SK-N-SH (cell line): ENCODE results near the gene FRRS1. TPM values are rescaled to one million over a fixed set of nuclear protein-coding genes. Genes with fewer than 3 reads are reported as not detected.

Experiments used
- CTCF ChIA-PET: fragments of 300-600, 350-600 bp; formaldehyde crosslinking; extraction: SDS; loops from one replicate; lab custom pipeline; 2021; lab: Yijun Ruan, JAX
- POLR2A ChIA-PET: fragments of 350-600 bp; sonication (Branson Sonifier 250); formaldehyde crosslinking; extraction: SDS; loops from one replicate; lab custom pipeline; 2020; ENCODE audit warnings: antibody characterized with exemption, inconsistent platforms; lab: Yijun Ruan, JAX
- DNase-seq: peaks from one replicate; pipeline ENCODE4 v3.0.0; 2012
- H2AFZ ChIP-seq: fragments of 200-600 bp; sonication (generic); 2 replicates; pipeline ENCODE4 v1.8.1; 2016; ENCODE audit warnings: antibody characterized with exemption, mild to moderate bottlenecking, low read depth
- H3F3A ChIP-seq: fragments of 200-600 bp; sonication (generic); replicated peaks from 2 replicates; pipeline ENCODE3; 2016; ENCODE audit warnings: antibody characterized with exemption, mild to moderate bottlenecking; ENCODE audit not compliant: insufficient read depth
- H3K27ac ChIP-seq, 2 experiments: fragments of 200-500 bp in 1 of 2; fragments of 200-600 bp in 1 of 2; sonication (Bioruptor generic) in 1 of 2; sonication (generic), shearing (Covaris generic) in 1 of 2; 2 replicates each; pipeline versions ENCODE4 v1.5.1 to v1.6.1; 2014 to 2016; ENCODE audit warnings: low read depth in 2 of 2, inconsistent platforms in 1 of 2, low read length in 1 of 2, mild to moderate bottlenecking in 1 of 2, mixed read lengths in 1 of 2
- H3K27me3 ChIP-seq: fragments of 200-600 bp; sonication (generic), shearing (Covaris generic); 2 replicates; pipeline ENCODE4 v1.6.1; 2016; ENCODE audit warnings: mixed run types; ENCODE audit not compliant: insufficient read depth
- H3K36me3 ChIP-seq, 2 experiments: fragments of 200-500 bp in 1 of 2; fragments of 200-600 bp in 1 of 2; sonication (Bioruptor generic) in 1 of 2; sonication (generic) in 1 of 2; replicated peaks in 1 of 2; 2 replicates each; pipeline versions ENCODE3 to v1.5.1; 2014 to 2016; ENCODE audit warnings: low read length in 1 of 2, mild to moderate bottlenecking in 1 of 2; ENCODE audit not compliant: insufficient read depth in 2 of 2, control insufficient read depth in 1 of 2
- H3K4me1 ChIP-seq, 2 experiments: fragments of 200-500 bp in 1 of 2; fragments of 200-600 bp in 1 of 2; sonication (Bioruptor generic) in 1 of 2; sonication (generic), shearing (Covaris generic) in 1 of 2; 2 replicates each; pipeline versions ENCODE4 v1.5.1 to v1.6.1; 2014 to 2016; ENCODE audit warnings: low read depth in 1 of 2, low read length in 1 of 2, mixed run types in 1 of 2; ENCODE audit not compliant: insufficient read depth in 2 of 2, control insufficient read depth in 1 of 2
- H3K4me2 ChIP-seq: fragments of 200-600 bp; sonication (generic), shearing (Covaris generic); 2 replicates; pipeline ENCODE4 v1.6.1; 2017; ENCODE audit warnings: mixed run types
- H3K4me3 ChIP-seq, 2 experiments: fragments of 200-500 bp in 1 of 2; fragments of 200-600 bp in 1 of 2; sonication (Bioruptor generic) in 1 of 2; sonication (generic), shearing (Covaris generic) in 1 of 2; 2 replicates each; pipeline versions ENCODE4 v1.5.1 to v1.8.1; 2014 to 2016; ENCODE audit warnings: low read depth in 2 of 2, inconsistent platforms in 1 of 2, low read length in 1 of 2, mild to moderate bottlenecking in 1 of 2, mixed read lengths in 1 of 2, moderate library complexity in 1 of 2
- H3K79me2 ChIP-seq: fragments of 200-600 bp; sonication (generic); 2 replicates; pipeline ENCODE4 v1.8.1; 2017; ENCODE audit warnings: mild to moderate bottlenecking; ENCODE audit not compliant: insufficient read depth
- H3K9ac ChIP-seq: fragments of 200-600 bp; sonication (generic); 2 replicates; pipeline ENCODE4 v1.6.1; 2017; ENCODE audit warnings: mixed run types
- H3K9me2 ChIP-seq: fragments of 200-600 bp; sonication (generic); 2 replicates; pipeline ENCODE4 v1.6.1; 2017; ENCODE audit warnings: mixed run types
- H3K9me3 ChIP-seq: fragments of 200-600 bp; sonication (generic); 2 replicates; pipeline ENCODE4 v1.6.1; 2017; ENCODE audit warnings: mixed run types, mild to moderate bottlenecking, moderate library complexity
- H4K20me1 ChIP-seq: fragments of 200-600 bp; sonication (generic); 2 replicates; pipeline ENCODE4 v1.6.1; 2017; ENCODE audit warnings: mild to moderate bottlenecking, mixed run types; ENCODE audit not compliant: insufficient read depth
- CHD2 ChIP-seq: fragments of 150-350 bp; IDR thresholded peaks from 2 replicates; pipeline ENCODE4 v1.6.1; 2018; ENCODE audit warnings: low read length; ENCODE audit not compliant: partially characterized antibody
- CTCF ChIP-seq: fragments of 200-600 bp; sonication (generic); IDR thresholded peaks from 2 replicates; pipeline ENCODE4 v1.6.1; 2017; ENCODE audit warnings: antibody characterized with exemption, mild to moderate bottlenecking, moderate library complexity
- EP300 ChIP-seq, 2 experiments: IDR thresholded peaks; 2 replicates each; pipeline versions ENCODE4 v1.4.0 to v1.6.1; 2012; ENCODE audit warnings: borderline replicate concordance in 1 of 2, low read depth in 1 of 2, low read length in 1 of 2
- EZH2phosphoT487 ChIP-seq: fragments of 200-600 bp; sonication (generic); IDR thresholded peaks from 2 replicates; pipeline ENCODE4 v1.6.1; 2017; ENCODE audit warnings: low read depth, mixed run types, mild to moderate bottlenecking, antibody characterized with exemption, moderate library complexity, borderline replicate concordance
- FOXJ3 ChIP-seq: sonication (generic); formaldehyde crosslinking; IDR thresholded peaks from 2 replicates; pipeline ENCODE4 v1.5.1; 2020; ENCODE audit warnings: mild to moderate bottlenecking, missing genetic modification reagents
- GABPA ChIP-seq: IDR thresholded peaks from 2 replicates; pipeline ENCODE4 v1.4.0; 2012; ENCODE audit warnings: low read depth, mild to moderate bottlenecking
- GATA2 ChIP-seq: sonication (generic); formaldehyde crosslinking; IDR thresholded peaks from 2 replicates; pipeline ENCODE4 v1.5.0; 2020; ENCODE audit warnings: mild to moderate bottlenecking, missing genetic modification reagents
- JUND ChIP-seq: IDR thresholded peaks from 2 replicates; pipeline ENCODE4 v1.4.0; 2012
- MEF2A ChIP-seq: IDR thresholded peaks from 2 replicates; pipeline ENCODE4 v1.4.0; 2012; ENCODE audit warnings: low read depth, borderline replicate concordance
- MXI1 ChIP-seq: IDR thresholded peaks from 2 replicates; pipeline ENCODE4 v1.6.1; 2012; ENCODE audit warnings: mild to moderate bottlenecking, low read depth, low read length, improper control_type of control experiment
- NFIC ChIP-seq: IDR thresholded peaks from 2 replicates; pipeline ENCODE4 v1.4.0; 2012; ENCODE audit warnings: borderline replicate concordance
- NRF1 ChIP-seq: IDR thresholded peaks from 2 replicates; pipeline ENCODE4 v1.6.1; 2012; ENCODE audit warnings: low read depth, mild to moderate bottlenecking, low read length
- PBX3 ChIP-seq: IDR thresholded peaks from 2 replicates; pipeline ENCODE4; 2012
- POLR2AphosphoS5 ChIP-seq: IDR thresholded peaks from 2 replicates; pipeline ENCODE4 v1.6.1; 2012; ENCODE audit warnings: low read depth, low read length
- SIN3A ChIP-seq: IDR thresholded peaks from 2 replicates; pipeline ENCODE4 v1.6.1; 2012; ENCODE audit warnings: low read depth, mild to moderate bottlenecking, low read length, moderate library complexity, borderline replicate concordance
- SMC3 ChIP-seq: IDR thresholded peaks from 2 replicates; pipeline ENCODE4 v1.6.1; 2012; ENCODE audit warnings: low read depth, low read length, improper control_type of control experiment
- TCF12 ChIP-seq: IDR thresholded peaks from 2 replicates; pipeline ENCODE4 v1.4.0; 2012
- USF1 ChIP-seq: IDR thresholded peaks from 2 replicates; pipeline ENCODE4 v1.4.0; 2012; ENCODE audit warnings: low read depth, borderline replicate concordance
- USF2 ChIP-seq: fragments of 150-350 bp; IDR thresholded peaks from 2 replicates; pipeline ENCODE4 v1.6.1; 2017; ENCODE audit warnings: antibody characterized with exemption, low read length, low read depth, borderline replicate concordance
- YY1 ChIP-seq: IDR thresholded peaks from 2 replicates; pipeline ENCODE4 v1.4.0; 2012; ENCODE audit warnings: low read depth, mild to moderate bottlenecking
- ZBTB33 ChIP-seq: IDR thresholded peaks from 2 replicates; pipeline ENCODE4 v1.4.0; 2012; ENCODE audit warnings: low read depth, borderline replicate concordance
- WGBS: methylation state at CpG from one replicate; pipeline ENCODE4 v1.1.6; 2017; ENCODE audit warnings: low lambda C conversion rate; 5-methylcytosine and 5-hydroxymethylcytosine counted together
- polyA plus RNA-seq, 3 experiments: library from polyadenylated mRNA; depleted of rRNA; stranded (reverse); fragments of >200 nt; gene quantifications; 2 replicates each; pipeline ENCODE4 v1.2.3, GENCODE V29; 2012

FRRS1 gene
- polyA plus RNA-seq, 1 of the 3 experiments (the other 2 are of a cell fraction): 1.9 TPM

- CTCF ChIA-PET: no interaction called here
- 48% methylated on average over 3 of the region's 3 CpGs for WGBS
- no peaks in the 10 kb centered on the region for H3K36me3 ChIP-seq
- H3K9me3 ChIP-seq: no peaks in the 10 kb centered on the region
- TF ChIP-seq SIN3A (no peak), USF2 (no peak), GABPA (no peak), CHD2 (no peak), PBX3 (no peak), MEF2A (no peak)
- no peaks in the 10 kb centered on the region for H3K9me2 ChIP-seq
- POLR2A ChIA-PET: no interaction called here
- no peaks in the 10 kb centered on the region for H3F3A ChIP-seq
- no peak overlapping the region for H3K27ac ChIP-seq
- no peak for DNase-seq
- H4K20me1 ChIP-seq: no peaks in the 10 kb centered on the region
- no peak overlapping the region for H2AFZ ChIP-seq
- no peak overlapping the region for H3K4me3 ChIP-seq
- no peak overlapping the region for H3K4me2 ChIP-seq
- no peaks in the 10 kb centered on the region for H3K27me3 ChIP-seq
- H3K79me2 ChIP-seq: no peaks in the 10 kb centered on the region
- H3K4me1 ChIP-seq: no peaks in the 10 kb centered on the region
- H3K9ac ChIP-seq: no peak overlapping the region
These were observed 16.5 kb upstream of the FRRS1 start for GRCh38 chr1:99782920-99783319.

- Histone ChIP-seq H3K79me2 (no peaks in the 10 kb centered on the region), H3K9me3 (no peaks in the 10 kb centered on the region), H3F3A (no peaks in the 10 kb centered on the region), H3K4me2 (no peak overlapping the region), H3K9ac (no peak overlapping the region), H3K9me2 (no peaks in the 10 kb centered on the region), H3K27me3 (no peaks in the 10 kb centered on the region), H3K36me3 (no peaks in the 10 kb centered on the region), H3K4me1 (no peaks in the 10 kb centered on the region), H2AFZ (no peak overlapping the region), H3K27ac (no peak overlapping the region), H4K20me1 (no peaks in the 10 kb centered on the region), H3K4me3 (no peak overlapping the region)
- ChIA-PET CTCF (no interaction called here), POLR2A (no interaction called here)
- WGBS: 82% methylated on average over 1 of the region's 1 CpG
- no peak for DNase-seq
- TF ChIP-seq GABPA: no peak
- no peak for TF ChIP-seq POLR2AphosphoS5
- TF ChIP-seq NRF1: no peak
- no peak for TF ChIP-seq FOXJ3 (CRISPR knock-in tag)
- no peak for TF ChIP-seq SIN3A
- no peak for TF ChIP-seq EZH2phosphoT487
- TF ChIP-seq YY1: no peak
- no peak for TF ChIP-seq JUND
- TF ChIP-seq GATA2: no peak
- no peak for TF ChIP-seq MXI1
- TF ChIP-seq NFIC: no peak
- no peak for TF ChIP-seq SMC3
- TF ChIP-seq TCF12: no peak
- no peak for TF ChIP-seq CHD2
- TF ChIP-seq ZBTB33: no peak
- TF ChIP-seq USF1: no peak
- no peak for TF ChIP-seq EP300 (IDR thresholded peaks at IDR 0.05; ENCODE audit: borderline replicate concordance in 1 of 2, low read depth in 1 of 2, low read length in 1 of 2)
- no peak for TF ChIP-seq CTCF
These were observed 16.0 kb upstream of the FRRS1 start for GRCh38 chr1:99782397-99782796.
